ENCODE data around the gene CASP7.
"Not testable (repeated sequence)": the region's sequence is repeated elsewhere in the genome, so short reads cannot be mapped to it uniquely, and the experiment has no call there.

CASP7 gene

GRCh38 chr10:113679463-113680189, at the start of gene CASP7:
Gene CASP7 (plus strand): TSS chr10:113679912. CDS start chr10:113697494, 17,582 bp downstream.
- peak; percentile 23 for DNase-seq (ENCODE audit: low spot score)

GRCh38 chr10:113630929-113631533, 48.7 kb upstream of the CASP7 start:
- no peak for DNase-seq (ENCODE audit: low spot score)

- no peak for DNase-seq (ENCODE audit: low spot score)
Measured at GRCh38 chr10:113631684-113632367, 47.9 kb upstream of the CASP7 start.

- DNase-seq (ENCODE audit: low spot score), result no peak
Measured at GRCh38 chr10:113639966-113640365, 39.7 kb upstream of the CASP7 start.

GRCh38 chr10:113641702-113642101, 38.0 kb upstream of the CASP7 start:
- DNase-seq (ENCODE audit: low spot score), result no peak

- DNase-seq (ENCODE audit: low spot score), result no peak
Measured at GRCh38 chr10:113643183-113643582, 36.5 kb upstream of the CASP7 start.

- DNase-seq (ENCODE audit: low spot score), result peak; percentile 37
Measured at GRCh38 chr10:113644185-113645120, 35.3 kb upstream of the CASP7 start.

- no peak for DNase-seq (ENCODE audit: low spot score)
Measured at GRCh38 chr10:113646336-113647201, 33.1 kb upstream of the CASP7 start.

GRCh38 chr10:113647812-113648211, 31.9 kb upstream of the CASP7 start:
- DNase-seq (ENCODE audit: low spot score), result no peak

GRCh38 chr10:113648478-113648877, 31.2 kb upstream of the CASP7 start:
- DNase-seq (ENCODE audit: low spot score), result no peak

GRCh38 chr10:113650172-113650571, 29.5 kb upstream of the CASP7 start:
- no peak for DNase-seq (ENCODE audit: low spot score)

GRCh38 chr10:113651021-113651420, 28.7 kb upstream of the CASP7 start:
- no peak for DNase-seq (ENCODE audit: low spot score)

- no peak for DNase-seq (ENCODE audit: low spot score)
Measured at GRCh38 chr10:113651898-113652297, 27.8 kb upstream of the CASP7 start.

GRCh38 chr10:113652456-113652855, 27.3 kb upstream of the CASP7 start:
- not testable (repeated sequence) for DNase-seq (ENCODE audit: low spot score)

- no peak for DNase-seq (ENCODE audit: low spot score)
Measured at GRCh38 chr10:113656896-113657295, 22.8 kb upstream of the CASP7 start.

- DNase-seq (ENCODE audit: low spot score), result no peak
Measured at GRCh38 chr10:113657544-113657943, 22.2 kb upstream of the CASP7 start.

- no peak for DNase-seq (ENCODE audit: low spot score)
Measured at GRCh38 chr10:113661332-113661731, 18.4 kb upstream of the CASP7 start.

GRCh38 chr10:113663142-113663541, 16.6 kb upstream of the CASP7 start:
- DNase-seq (ENCODE audit: low spot score), result peak; percentile 41

GRCh38 chr10:113663908-113664307, 15.8 kb upstream of the CASP7 start, which contains the start of gene NRAP:
Gene NRAP (minus strand): TSS chr10:113664041. CDS start chr10:113663882, 159 bp downstream.
- DNase-seq (ENCODE audit: low spot score), result no peak

GRCh38 chr10:113665352-113665751, 14.4 kb upstream of the CASP7 start:
- DNase-seq (ENCODE audit: low spot score), result no peak

- DNase-seq (ENCODE audit: low spot score), result no peak
Measured at GRCh38 chr10:113665806-113666354, 13.8 kb upstream of the CASP7 start.
